GM12864 (cell line): ENCODE results near the gene CHST11.

ENCODE experiments used
- DNase-seq: peaks from one replicate; pipeline ENCODE4 v3.0.0-alpha.2; 2011; ENCODE audit warnings: low read depth
- H3K4me3 ChIP-seq: 2 replicates; pipeline ENCODE4 v1.5.1; 2011; ENCODE audit warnings: mild to moderate bottlenecking, low read depth, low read length, control low read depth
- TF ChIP-seq, protein P1 (sequence below): IDR thresholded peaks from 2 replicates; pipeline ENCODE4 v1.5.1; 2011; ENCODE audit warnings: low read depth, mild to moderate bottlenecking, moderate library complexity, low read length, control low read depth, inconsistent platforms; ENCODE audit errors: missing control alignments

The CHST11 gene

GRCh38 chr12:104529130-104529874, 72.6 kb downstream of the CHST11 start:
- TF ChIP-seq, protein P1, sequence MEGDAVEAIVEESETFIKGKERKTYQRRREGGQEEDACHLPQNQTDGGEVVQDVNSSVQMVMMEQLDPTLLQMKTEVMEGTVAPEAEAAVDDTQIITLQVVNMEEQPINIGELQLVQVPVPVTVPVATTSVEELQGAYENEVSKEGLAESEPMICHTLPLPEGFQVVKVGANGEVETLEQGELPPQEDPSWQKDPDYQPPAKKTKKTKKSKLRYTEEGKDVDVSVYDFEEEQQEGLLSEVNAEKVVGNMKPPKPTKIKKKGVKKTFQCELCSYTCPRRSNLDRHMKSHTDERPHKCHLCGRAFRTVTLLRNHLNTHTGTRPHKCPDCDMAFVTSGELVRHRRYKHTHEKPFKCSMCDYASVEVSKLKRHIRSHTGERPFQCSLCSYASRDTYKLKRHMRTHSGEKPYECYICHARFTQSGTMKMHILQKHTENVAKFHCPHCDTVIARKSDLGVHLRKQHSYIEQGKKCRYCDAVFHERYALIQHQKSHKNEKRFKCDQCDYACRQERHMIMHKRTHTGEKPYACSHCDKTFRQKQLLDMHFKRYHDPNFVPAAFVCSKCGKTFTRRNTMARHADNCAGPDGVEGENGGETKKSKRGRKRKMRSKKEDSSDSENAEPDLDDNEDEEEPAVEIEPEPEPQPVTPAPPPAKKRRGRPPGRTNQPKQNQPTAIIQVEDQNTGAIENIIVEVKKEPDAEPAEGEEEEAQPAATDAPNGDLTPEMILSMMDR = no peak
- DNase-seq = no peak
- H3K4me3 ChIP-seq = no peak overlapping the region

DNA sequence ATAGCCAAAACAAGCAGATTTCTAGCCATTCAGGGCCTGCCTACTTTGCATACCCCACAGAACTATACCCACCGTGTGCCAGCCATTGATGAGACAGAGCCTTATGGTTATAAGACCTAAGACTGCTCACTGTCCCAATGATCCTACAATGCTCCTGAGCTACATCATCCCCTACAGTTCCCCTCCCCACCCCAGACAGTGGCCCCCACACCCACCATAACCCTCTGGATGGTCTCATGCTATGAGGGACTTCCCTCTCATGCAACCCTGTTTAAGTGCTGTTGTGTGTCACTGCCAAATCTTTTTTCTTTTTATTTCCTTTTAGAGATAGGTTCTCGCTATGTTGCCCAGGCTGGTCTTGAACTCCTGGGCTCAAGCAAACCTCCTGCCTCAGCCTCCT, 75.9 kb downstream of the CHST11 start:
- no peak for DNase-seq
- TF ChIP-seq, protein P1 = no peak
- H3K4me3 ChIP-seq = no peak overlapping the region

DNA sequence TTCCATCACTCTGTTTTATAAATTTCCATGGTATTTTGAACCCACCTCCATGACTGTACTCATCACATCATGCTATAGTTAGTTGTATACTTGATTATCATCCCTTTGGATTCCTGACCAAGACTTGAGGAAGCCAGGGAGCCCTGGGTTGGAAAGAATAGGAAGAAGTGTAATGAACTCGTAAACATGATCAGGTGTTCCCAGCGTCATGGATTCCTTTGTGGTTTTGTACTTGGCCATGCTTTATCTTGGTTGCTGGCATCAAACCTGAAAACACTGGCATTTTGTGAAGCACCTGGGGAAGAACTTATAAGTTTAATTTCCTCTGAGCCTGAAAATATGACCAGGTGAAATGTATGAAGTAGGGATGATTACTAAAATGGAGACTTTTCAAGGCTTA, 76.4 kb downstream of the CHST11 start:
- DNase-seq = no peak
- no peak overlapping the region for H3K4me3 ChIP-seq

GRCh38 chr12:104534162-104534856, 77.6 kb downstream of the CHST11 start:
- TF ChIP-seq, protein P1 = no peak
- DNase-seq = no peak
- H3K4me3 ChIP-seq = no peak overlapping the region

More for the DNA sequence above, 76.4 kb downstream of the CHST11 start:
- TF ChIP-seq, protein P1 = no peak

DNA sequence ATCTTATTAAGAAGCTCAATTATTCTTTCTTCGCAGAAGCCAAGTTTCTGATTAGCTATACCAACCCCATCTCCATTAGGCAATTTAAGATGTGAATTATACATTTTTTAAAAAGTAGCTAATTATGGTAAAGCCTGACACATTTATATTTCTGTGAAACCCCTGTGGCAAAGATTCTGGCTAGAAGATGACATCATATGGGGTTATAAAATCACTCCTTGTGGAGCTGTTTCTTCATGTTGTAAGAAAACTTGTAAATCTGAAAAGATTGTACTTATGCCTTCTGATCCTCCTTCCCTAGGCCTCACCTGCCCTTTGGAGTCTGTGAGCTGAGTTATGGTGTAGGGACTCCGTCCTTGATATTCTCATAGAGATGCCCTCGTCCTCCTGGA, 78.1 kb downstream of the CHST11 start:
- H3K4me3 ChIP-seq = no peak overlapping the region
- TF ChIP-seq, protein P1 = no peak
- no peak for DNase-seq

DNA sequence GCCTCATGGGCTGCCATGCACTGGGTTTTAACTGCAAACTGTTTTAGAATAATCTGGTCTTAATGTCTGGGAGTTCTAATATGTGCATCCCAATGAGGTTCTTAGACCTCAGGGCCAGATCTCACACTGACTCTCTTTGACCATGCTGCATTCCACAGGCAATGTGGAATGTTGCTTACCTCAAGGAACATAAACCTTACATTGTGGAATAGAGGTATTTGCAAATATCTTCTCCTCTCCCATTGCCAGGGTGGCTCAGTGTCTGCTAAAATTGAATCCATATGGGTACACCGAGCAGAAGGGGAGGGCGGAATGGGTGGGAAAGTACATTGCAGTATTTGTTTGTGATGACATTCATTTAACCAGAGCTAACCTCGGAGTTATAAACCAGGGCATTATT, 78.6 kb downstream of the CHST11 start:
- DNase-seq = no peak
- TF ChIP-seq, protein P1 = no peak
- H3K4me3 ChIP-seq = no peak overlapping the region
